Testis (tissue), 3 donors: Measurements from ENCODE around the gene PITPNC1. TPM values are rescaled to one million over a fixed set of nuclear protein-coding genes. Genes with fewer than 3 reads are reported as not detected.

Experiments
- DNase-seq: peaks from one replicate; pipeline ENCODE4 v3.0.0-alpha.2; 2019
- H3K27ac ChIP-seq, 2 donors: fragments of 200-600 bp; sonication (generic); one replicate each; pipeline ENCODE4 v1.5.1; 2019
- H3K27me3 ChIP-seq: fragments of 200-600 bp; sonication (generic); one replicate; pipeline ENCODE4 v1.5.1; 2019
- H3K36me3 ChIP-seq: fragments of 200-600 bp; sonication (generic); one replicate; pipeline ENCODE4 v1.5.1; 2017; ENCODE audit warnings: low read depth; ENCODE audit errors: missing control alignments
- H3K4me1 ChIP-seq: fragments of 200-600 bp; sonication (generic); one replicate; pipeline ENCODE4 v1.5.1; 2019
- H3K4me3 ChIP-seq, 2 donors: fragments of 200-600 bp; sonication (generic); one replicate each; pipeline ENCODE4 v1.5.1; 2017 to 2019
- H3K9me3 ChIP-seq: fragments of 200-600 bp; sonication (generic); one replicate; pipeline ENCODE4 v1.5.1; 2017
- POLR2A ChIP-seq: fragments of 450-650 bp; IDR thresholded peaks from one replicate; pipeline ENCODE4 v1.6.1; 2017; ENCODE audit warnings: antibody characterized with exemption, mild to moderate bottlenecking, moderate library complexity
- WGBS, 2 donors: methylation state at CpG; one replicate each; pipeline ENCODE4 v1.1.5; 2018; 5-methylcytosine and 5-hydroxymethylcytosine counted together
- intact Hi-C: fragments of 100-400 bp; cut with DNase I; formaldehyde crosslinking; loops from one replicate; pipeline ENCODE4 v1.15.1; 2023; ENCODE audit warnings: low total_unique reads
- polyA plus RNA-seq: library from polyadenylated mRNA; stranded (reverse); fragments of 350-450 nt; fragmentation: Illumina TruSeq; extraction: RNeasy Lipid Tissue Mini Kit (QIAGEN cat#74804); gene quantifications from one replicate; pipeline ENCODE4 v1.2.3, GENCODE V29; 2014; ENCODE audit warnings: low read depth, low replicate concordance; ENCODE audit not compliant: insufficient read depth
- total RNA-seq, 2 donors: library from RNA; depleted of rRNA; stranded (reverse); fragments of >200 nt; gene quantifications; one replicate each; pipeline ENCODE4 v1.2.3, GENCODE V29; 2016
- TF ChIP-seq, protein P1 (sequence below), 3 experiments: fragments of 450-650 bp in 2 of 3; fragments of 200-600 bp in 1 of 3; sonication (generic) in 1 of 3; IDR thresholded peaks; one replicate each; pipeline ENCODE4 v1.5.1; 2016 to 2019; ENCODE audit warnings: antibody characterized with exemption in 3 of 3, mild to moderate bottlenecking in 2 of 3, moderate library complexity in 1 of 3

Gene PITPNC1
- total and polyA plus RNA-seq, 3 donors from 2014 or later, result 8.3 to 12.8 (median 12.2) TPM

DNA sequence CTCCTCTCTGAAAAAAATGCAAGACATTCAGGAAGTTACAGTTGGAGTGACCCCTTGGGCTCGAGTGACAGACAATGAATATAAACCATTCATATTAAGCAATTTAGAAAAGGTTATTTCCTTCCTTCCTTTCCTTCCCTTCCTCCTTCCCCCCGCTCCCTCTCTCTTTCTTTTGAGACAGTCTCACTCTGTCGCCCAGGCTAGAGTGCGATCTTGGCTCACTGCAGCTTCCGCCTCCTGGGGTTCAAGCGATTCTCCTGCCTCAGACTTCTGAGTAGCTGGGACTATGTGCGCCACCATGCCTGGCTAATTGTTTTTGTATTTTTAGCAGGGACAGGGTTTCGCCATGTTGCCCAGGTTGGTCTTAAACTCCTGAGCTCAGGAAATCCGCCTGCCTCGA lies 23.9 kb upstream of the PITPNC1 start:
- Histone ChIP-seq H3K4me3 (no peak overlapping the region), H3K9me3 (no peaks in the 10 kb centered on the region), H3K27ac (no peak overlapping the region), H3K4me1 (no peaks in the 10 kb centered on the region), H3K36me3 (no peaks in the 10 kb centered on the region), H3K27me3 (no peaks in the 10 kb centered on the region)
- intact Hi-C loops, result no loop called here
- DNase-seq, result no peak
- no peak for TF ChIP-seq POLR2A
- TF ChIP-seq, protein P1, sequence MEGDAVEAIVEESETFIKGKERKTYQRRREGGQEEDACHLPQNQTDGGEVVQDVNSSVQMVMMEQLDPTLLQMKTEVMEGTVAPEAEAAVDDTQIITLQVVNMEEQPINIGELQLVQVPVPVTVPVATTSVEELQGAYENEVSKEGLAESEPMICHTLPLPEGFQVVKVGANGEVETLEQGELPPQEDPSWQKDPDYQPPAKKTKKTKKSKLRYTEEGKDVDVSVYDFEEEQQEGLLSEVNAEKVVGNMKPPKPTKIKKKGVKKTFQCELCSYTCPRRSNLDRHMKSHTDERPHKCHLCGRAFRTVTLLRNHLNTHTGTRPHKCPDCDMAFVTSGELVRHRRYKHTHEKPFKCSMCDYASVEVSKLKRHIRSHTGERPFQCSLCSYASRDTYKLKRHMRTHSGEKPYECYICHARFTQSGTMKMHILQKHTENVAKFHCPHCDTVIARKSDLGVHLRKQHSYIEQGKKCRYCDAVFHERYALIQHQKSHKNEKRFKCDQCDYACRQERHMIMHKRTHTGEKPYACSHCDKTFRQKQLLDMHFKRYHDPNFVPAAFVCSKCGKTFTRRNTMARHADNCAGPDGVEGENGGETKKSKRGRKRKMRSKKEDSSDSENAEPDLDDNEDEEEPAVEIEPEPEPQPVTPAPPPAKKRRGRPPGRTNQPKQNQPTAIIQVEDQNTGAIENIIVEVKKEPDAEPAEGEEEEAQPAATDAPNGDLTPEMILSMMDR (IDR thresholded peaks at IDR 0.05), result no peak
- WGBS, 2 donors, result 93 to 94% methylated on average over 9 of the region's 10 CpGs

DNA sequence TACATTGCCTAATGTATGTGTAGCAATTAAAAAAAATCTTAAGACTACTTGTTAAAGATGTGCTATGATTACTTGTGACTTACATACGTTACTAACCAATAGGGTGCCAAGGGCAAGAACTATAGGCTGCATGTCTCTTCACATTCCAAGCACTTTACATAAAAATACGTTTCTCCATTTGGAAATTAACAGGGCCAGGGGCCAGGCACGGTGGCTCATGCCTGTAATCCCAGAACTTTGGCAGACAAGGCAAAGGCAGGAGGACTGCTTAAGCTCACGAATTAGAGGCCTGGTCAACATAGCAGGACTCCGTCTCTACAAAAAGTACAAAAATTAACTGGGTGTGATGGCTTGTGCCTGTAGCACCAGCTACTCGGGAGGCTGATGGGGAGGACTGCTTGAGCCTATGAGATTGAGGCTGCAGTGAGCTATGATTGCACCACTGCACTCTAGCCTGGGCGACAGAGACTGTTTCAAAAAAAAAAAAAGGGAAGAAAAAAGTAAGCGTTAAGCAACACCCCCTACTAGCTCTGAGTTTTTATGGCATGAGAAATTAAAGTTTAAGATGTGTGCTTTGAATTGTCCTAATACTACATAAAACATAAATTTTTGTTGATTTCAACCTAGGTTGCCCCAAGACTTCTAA lies 23.0 kb upstream of the PITPNC1 start:
- Histone ChIP-seq H3K36me3 (no peaks in the 10 kb centered on the region), H3K4me1 (no peaks in the 10 kb centered on the region), H3K9me3 (no peaks in the 10 kb centered on the region), H3K27me3 (no peaks in the 10 kb centered on the region), H3K27ac (no peak overlapping the region), H3K4me3 (no peak overlapping the region)
- no peak for TF ChIP-seq POLR2A
- TF ChIP-seq, protein P1 (IDR thresholded peaks at IDR 0.05), result no peak
- no peak for DNase-seq
- WGBS, 2 donors, result 81 to 94% methylated on average over 8 of the region's 8 CpGs
- intact Hi-C loops, result no loop called here

DNA sequence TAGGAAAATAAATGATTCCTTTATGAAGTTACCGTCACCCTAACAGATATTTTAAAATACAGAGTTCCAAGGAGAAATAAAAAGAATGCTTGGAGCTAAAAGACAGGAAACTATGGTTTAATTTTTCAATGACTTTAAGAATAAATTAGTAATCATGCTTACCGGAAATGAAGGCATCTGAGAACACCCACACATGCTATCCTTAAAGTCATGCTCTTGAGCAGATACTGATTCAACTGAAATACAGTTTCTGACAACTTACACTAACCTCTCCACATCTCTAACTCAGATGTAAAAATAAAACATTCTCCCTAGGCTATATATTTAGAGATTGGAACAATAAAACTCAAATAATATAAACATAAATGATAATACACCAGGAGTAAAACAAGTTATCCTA lies 18.5 kb upstream of the PITPNC1 start:
- Histone ChIP-seq H3K4me3 (no peak overlapping the region), H3K27me3 (no peaks in the 10 kb centered on the region), H3K27ac (no peak overlapping the region), H3K36me3 (no peaks in the 10 kb centered on the region), H3K9me3 (no peaks in the 10 kb centered on the region), H3K4me1 (peaks cover 5% of the 10 kb centered on the region)
- 71 to 79% methylated on average over 2 of the region's 2 CpGs for WGBS, 2 donors
- no peak for DNase-seq
- intact Hi-C loops, result no loop called here
- TF ChIP-seq, protein P1 (IDR thresholded peaks at IDR 0.05), result no peak
- no peak for TF ChIP-seq POLR2A

- H3K4me3 ChIP-seq, result no peak overlapping the region
- intact Hi-C loops, result no loop called here
- H3K36me3 ChIP-seq, result no peaks in the 10 kb centered on the region
- TF ChIP-seq, protein P1 (IDR thresholded peaks at IDR 0.05), result no peak
- TF ChIP-seq POLR2A, result no peak
- WGBS, 2 donors, result 71 to 73% methylated on average over 8 of the region's 8 CpGs
- no peaks in the 10 kb centered on the region for H3K27me3 ChIP-seq
- peaks cover 17% of the 10 kb centered on the region for H3K4me1 ChIP-seq
- no peak for DNase-seq
- H3K27ac ChIP-seq, result no peak overlapping the region
- H3K9me3 ChIP-seq, result no peaks in the 10 kb centered on the region
Measured at GRCh38 chr17:67359960-67360791, 16.9 kb upstream of the PITPNC1 start.
